ENCODE results near the gene PCDHGA1. TPM values are rescaled to one million over a fixed set of nuclear protein-coding genes. Genes with fewer than 3 reads are reported as not detected.

PCDHGA1 gene
- total and polyA plus RNA-seq, 7 donors, result 0.27 to 2.1 (median 0.59) TPM

DNA sequence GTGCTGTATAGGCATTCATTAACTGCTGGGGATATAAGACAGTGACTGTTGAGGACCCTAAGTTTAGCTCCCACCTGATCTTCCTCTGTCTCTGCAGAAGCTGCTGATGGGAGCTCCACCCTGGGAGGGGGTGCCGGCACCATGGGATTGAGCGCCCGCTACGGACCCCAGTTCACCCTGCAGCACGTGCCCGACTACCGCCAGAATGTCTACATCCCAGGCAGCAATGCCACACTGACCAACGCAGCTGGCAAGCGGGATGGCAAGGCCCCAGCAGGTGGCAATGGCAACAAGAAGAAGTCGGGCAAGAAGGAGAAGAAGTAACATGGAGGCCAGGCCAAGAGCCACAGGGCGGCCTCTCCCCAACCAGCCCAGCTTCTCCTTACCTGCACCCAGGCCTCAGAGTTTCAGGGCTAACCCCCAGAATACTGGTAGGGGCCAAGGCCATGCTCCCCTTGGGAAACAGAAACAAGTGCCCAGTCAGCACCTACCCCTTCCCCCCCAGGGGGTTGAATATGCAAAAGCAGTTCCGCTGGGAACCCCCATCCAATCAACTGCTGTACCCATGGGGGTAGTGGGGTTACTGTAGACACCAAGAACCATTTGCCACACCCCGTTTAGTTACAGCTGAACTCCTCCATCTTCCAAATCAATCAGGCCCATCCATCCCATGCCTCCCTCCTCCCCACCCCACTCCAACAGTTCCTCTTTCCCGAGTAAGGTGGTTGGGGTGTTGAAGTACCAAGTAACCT is 180.7 kb downstream of the PCDHGA1 start:
- Histone ChIP-seq H3K9me3 (no peaks in the 10 kb centered on the region), H3K36me3 (ENCODE audit: insufficient read depth in 1 of 2, low read depth in 1 of 2) (peaks cover 6 to 23% of the 10 kb centered on the region in 2 donors), H3K27ac (peak overlapping the region; percentile 38), H3K4me3 (no peak overlapping the region), H3K4me1 (peaks cover 60% of the 10 kb centered on the region), H3K27me3 (ENCODE audit: insufficient read depth in 3 of 3, low read length in 2 of 3) (no peaks in the 10 kb centered on the region)
- intact Hi-C loops (cut with DNase I), result loop anchor here in 1 of 2 donors (5.0 kb wide), 2 partner anchors 34 to 79 kb away; partner anchors contain the start of genes PCDHGA12 and PCDHGC3
- TF ChIP-seq, protein P1, sequence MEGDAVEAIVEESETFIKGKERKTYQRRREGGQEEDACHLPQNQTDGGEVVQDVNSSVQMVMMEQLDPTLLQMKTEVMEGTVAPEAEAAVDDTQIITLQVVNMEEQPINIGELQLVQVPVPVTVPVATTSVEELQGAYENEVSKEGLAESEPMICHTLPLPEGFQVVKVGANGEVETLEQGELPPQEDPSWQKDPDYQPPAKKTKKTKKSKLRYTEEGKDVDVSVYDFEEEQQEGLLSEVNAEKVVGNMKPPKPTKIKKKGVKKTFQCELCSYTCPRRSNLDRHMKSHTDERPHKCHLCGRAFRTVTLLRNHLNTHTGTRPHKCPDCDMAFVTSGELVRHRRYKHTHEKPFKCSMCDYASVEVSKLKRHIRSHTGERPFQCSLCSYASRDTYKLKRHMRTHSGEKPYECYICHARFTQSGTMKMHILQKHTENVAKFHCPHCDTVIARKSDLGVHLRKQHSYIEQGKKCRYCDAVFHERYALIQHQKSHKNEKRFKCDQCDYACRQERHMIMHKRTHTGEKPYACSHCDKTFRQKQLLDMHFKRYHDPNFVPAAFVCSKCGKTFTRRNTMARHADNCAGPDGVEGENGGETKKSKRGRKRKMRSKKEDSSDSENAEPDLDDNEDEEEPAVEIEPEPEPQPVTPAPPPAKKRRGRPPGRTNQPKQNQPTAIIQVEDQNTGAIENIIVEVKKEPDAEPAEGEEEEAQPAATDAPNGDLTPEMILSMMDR (IDR thresholded peaks at IDR 0.05), result no peak
- 83 to 88% (median 85%) methylated on average over 13 to 14 of the region's 14 CpGs for WGBS, 3 donors
- DNase-seq (no peak), ATAC-seq (no peak)

DNA sequence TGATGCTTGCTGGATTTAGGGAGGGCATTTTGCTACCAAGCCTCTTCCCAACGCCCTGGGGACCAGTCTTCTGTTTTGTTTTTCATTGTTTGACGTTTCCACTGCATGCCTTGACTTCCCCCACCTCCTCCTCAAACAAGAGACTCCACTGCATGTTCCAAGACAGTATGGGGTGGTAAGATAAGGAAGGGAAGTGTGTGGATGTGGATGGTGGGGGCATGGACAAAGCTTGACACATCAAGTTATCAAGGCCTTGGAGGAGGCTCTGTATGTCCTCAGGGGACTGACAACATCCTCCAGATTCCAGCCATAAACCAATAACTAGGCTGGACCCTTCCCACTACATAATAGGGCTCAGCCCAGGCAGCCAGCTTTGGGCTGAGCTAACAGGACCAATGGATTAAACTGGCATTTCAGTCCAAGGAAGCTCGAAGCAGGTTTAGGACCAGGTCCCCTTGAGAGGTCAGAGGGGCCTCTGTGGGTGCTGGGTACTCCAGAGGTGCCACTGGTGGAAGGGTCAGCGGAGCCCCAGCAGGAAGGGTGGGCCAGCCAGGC is 181.5 kb downstream of the PCDHGA1 start:
- intact Hi-C loops (cut with DNase I), result loop anchor here in 1 of 2 donors (5.0 kb wide), 2 partner anchors 35 to 80 kb away; partner anchors contain the start of genes PCDHGA12 and PCDHGC3

DNA sequence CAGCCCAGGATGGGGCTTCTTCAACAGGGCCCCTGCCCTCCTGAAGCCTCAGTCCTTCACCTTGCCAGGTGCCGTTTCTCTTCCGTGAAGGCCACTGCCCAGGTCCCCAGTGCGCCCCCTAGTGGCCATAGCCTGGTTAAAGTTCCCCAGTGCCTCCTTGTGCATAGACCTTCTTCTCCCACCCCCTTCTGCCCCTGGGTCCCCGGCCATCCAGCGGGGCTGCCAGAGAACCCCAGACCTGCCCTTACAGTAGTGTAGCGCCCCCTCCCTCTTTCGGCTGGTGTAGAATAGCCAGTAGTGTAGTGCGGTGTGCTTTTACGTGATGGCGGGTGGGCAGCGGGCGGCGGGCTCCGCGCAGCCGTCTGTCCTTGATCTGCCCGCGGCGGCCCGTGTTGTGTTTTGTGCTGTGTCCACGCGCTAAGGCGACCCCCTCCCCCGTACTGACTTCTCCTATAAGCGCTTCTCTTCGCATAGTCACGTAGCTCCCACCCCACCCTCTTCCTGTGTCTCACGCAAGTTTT is 182.1 kb downstream of the PCDHGA1 start:
- peaks cover 61% of the 10 kb centered on the region for H3K4me1 ChIP-seq
- peak overlapping the region; percentile 61 for H3K4me3 ChIP-seq
- H3K27ac ChIP-seq, result peak overlapping the region; percentile 90
- peak; percentile 87 to 90 for DNase-seq
- ATAC-seq, result peak; percentile 23 to 54 (median 35)
- intact Hi-C loops (cut with DNase I), result loop anchor here in 1 of 2 donors (5.0 kb wide), 2 partner anchors 35 to 80 kb away; partner anchors contain the start of genes PCDHGA12 and PCDHGC3
- H3K9me3 ChIP-seq, result no peaks in the 10 kb centered on the region
- WGBS, 3 donors, result 24 to 32% (median 31%) methylated on average over 25 to 28 of the region's 28 CpGs
- H3K27me3 ChIP-seq (ENCODE audit: insufficient read depth in 3 of 3, low read length in 2 of 3), result no peaks in the 10 kb centered on the region
- H3K36me3 ChIP-seq (ENCODE audit: insufficient read depth in 1 of 2, low read depth in 1 of 2), result peaks cover 6 to 37% of the 10 kb centered on the region in 2 donors
- TF ChIP-seq, protein P1 (IDR thresholded peaks at IDR 0.05), result peak; percentile 83

More for the DNA sequence above, 181.5 kb downstream of the PCDHGA1 start:
- TF ChIP-seq, protein P1 (IDR thresholded peaks at IDR 0.05), result no peak
- 60 to 67% (median 61%) methylated on average over 3 to 4 of the region's 4 CpGs for WGBS, 3 donors
- Histone ChIP-seq H3K27ac (peak overlapping the region; percentile 90), H3K4me1 (peaks cover 64% of the 10 kb centered on the region), H3K36me3 (ENCODE audit: insufficient read depth in 1 of 2, low read depth in 1 of 2) (peaks cover 6 to 31% of the 10 kb centered on the region in 2 donors), H3K27me3 (ENCODE audit: insufficient read depth in 3 of 3, low read length in 2 of 3) (no peaks in the 10 kb centered on the region), H3K4me3 (no peak overlapping the region), H3K9me3 (no peaks in the 10 kb centered on the region)
- ATAC-seq (no peak), DNase-seq (no peak)

DNA sequence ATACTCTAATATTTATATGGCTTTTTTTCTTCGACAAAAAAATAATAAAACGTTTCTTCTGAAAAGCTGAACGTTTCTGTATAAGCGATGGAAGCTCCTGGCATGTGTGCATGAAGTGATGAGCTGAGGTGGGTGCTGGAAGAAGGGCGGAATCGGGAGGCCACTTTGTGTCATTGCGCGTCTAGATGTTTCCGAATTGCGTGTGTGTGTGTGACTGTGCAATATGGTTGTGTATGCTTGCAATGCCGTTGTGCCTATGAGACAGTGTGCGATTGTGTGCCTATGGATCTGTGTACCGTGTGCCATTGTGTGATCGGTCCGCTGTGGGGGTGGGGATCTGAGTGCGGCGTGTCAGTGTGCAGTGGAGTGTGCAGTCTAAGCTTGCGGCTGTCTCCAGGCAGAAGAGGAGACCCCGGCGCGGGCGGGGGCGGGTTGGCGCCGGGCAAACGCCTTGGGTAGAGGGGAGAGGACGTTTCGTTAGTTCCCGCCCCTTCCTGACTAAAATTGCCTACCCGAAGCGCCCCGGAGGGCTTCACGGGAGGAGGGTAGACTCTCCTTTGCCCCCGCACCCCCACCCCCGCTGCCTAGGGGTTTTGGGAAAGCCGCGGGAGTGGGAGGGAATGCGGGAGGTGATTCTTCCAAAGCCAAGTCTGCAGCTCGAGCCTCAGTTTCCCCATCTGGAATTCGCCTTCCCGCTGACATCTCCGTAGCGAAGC is 182.8 kb downstream of the PCDHGA1 start:
- TF ChIP-seq, protein P1 (IDR thresholded peaks at IDR 0.05), result no peak

More for the DNA sequence above, 182.8 kb downstream of the PCDHGA1 start:
- Histone ChIP-seq H3K4me1 (peaks cover 60% of the 10 kb centered on the region), H3K4me3 (peak overlapping the region; percentile 61), H3K27me3 (ENCODE audit: insufficient read depth in 3 of 3, low read length in 2 of 3) (no peaks in the 10 kb centered on the region), H3K9me3 (no peaks in the 10 kb centered on the region), H3K36me3 (ENCODE audit: insufficient read depth in 1 of 2, low read depth in 1 of 2) (peaks cover 6 to 42% of the 10 kb centered on the region in 2 donors), H3K27ac (peak overlapping the region; percentile 90)
- ATAC-seq (peak; percentile 4 to 22 (median 12)), DNase-seq (peak in 1 of 2 donors; percentile 44)
- intact Hi-C loops (cut with DNase I), result loop anchor here in 1 of 2 donors (5.0 kb wide), 2 partner anchors 36 to 81 kb away; partner anchors contain the start of genes PCDHGA12 and PCDHGC3
- WGBS, 3 donors, result 5 to 9% (median 6%) methylated on average over 41 to 43 of the region's 43 CpGs

Measured in psoas muscle (tissue), 8 donors.